Thoracic aorta (tissue), 2 donors: ENCODE measurements around the gene LTBP1. TPM values are rescaled to one million over a fixed set of nuclear protein-coding genes. Genes with fewer than 3 reads are reported as not detected.
A peak's percentile ranks its signal among the peaks of the same experiment; 100 is the strongest.
"Not testable (repeated sequence)": the region's sequence is repeated elsewhere in the genome, so short reads cannot be mapped to it uniquely, and the experiment has no call there.

Source experiments
- ATAC-seq: fragments of 150-250 bp; one replicate; pipeline ENCODE4 v1.8.0; 2017; ENCODE audit warnings: low read depth; ENCODE audit not compliant: insufficient number of reproducible peaks, low FRiP score
- DNase-seq: peaks from one replicate; pipeline ENCODE4 v3.0.0-alpha.2; 2020; ENCODE audit warnings: low spot score
- H3K27ac ChIP-seq, 2 donors: fragments of 200-600 bp; sonication (generic); 1 replicate in 1 of 2; 2 replicates in 1 of 2; pipeline ENCODE4 v1.5.1; 2016; ENCODE audit warnings: mild to moderate bottlenecking in 2 of 2, moderate library complexity in 2 of 2
- H3K27me3 ChIP-seq: fragments of 200-600 bp; sonication (generic); replicated peaks from 2 replicates; pipeline ENCODE4 v1.6.0; 2016; ENCODE audit warnings: mild to moderate bottlenecking; ENCODE audit not compliant: insufficient read depth
- H3K36me3 ChIP-seq: fragments of 200-600 bp; sonication (generic); one replicate; pipeline ENCODE4 v1.5.1; 2016
- H3K4me1 ChIP-seq, 2 donors: fragments of 200-600 bp; sonication (generic); 1 replicate in 1 of 2; 2 replicates in 1 of 2; pipeline versions ENCODE4 v1.5.1 to v1.6.0; 2016; ENCODE audit warnings: low read depth in 2 of 2, mild to moderate bottlenecking in 1 of 2; ENCODE audit not compliant: control insufficient read depth in 1 of 2
- H3K4me3 ChIP-seq: fragments of 200-600 bp; sonication (generic); 2 replicates; pipeline ENCODE4 v1.5.1; 2016; ENCODE audit warnings: mild to moderate bottlenecking
- H3K9me3 ChIP-seq: fragments of 200-600 bp; sonication (generic); 2 replicates; pipeline ENCODE4 v1.5.1; 2016
- total RNA-seq, 2 donors: library from RNA; depleted of rRNA; stranded (reverse); fragments of >200 nt; gene quantifications; one replicate each; pipeline versions ENCODE4 v1.1.0 to v1.2.3, GENCODE V29; 2016
- TF ChIP-seq, protein P1 (sequence below): fragments of 200-600 bp; sonication (generic); IDR thresholded peaks from one replicate; pipeline ENCODE4 v1.5.1; 2019; ENCODE audit warnings: antibody characterized with exemption

LTBP1 gene
- total RNA-seq, 2 donors from 2014 or later = 584 to 786 TPM

DNA sequence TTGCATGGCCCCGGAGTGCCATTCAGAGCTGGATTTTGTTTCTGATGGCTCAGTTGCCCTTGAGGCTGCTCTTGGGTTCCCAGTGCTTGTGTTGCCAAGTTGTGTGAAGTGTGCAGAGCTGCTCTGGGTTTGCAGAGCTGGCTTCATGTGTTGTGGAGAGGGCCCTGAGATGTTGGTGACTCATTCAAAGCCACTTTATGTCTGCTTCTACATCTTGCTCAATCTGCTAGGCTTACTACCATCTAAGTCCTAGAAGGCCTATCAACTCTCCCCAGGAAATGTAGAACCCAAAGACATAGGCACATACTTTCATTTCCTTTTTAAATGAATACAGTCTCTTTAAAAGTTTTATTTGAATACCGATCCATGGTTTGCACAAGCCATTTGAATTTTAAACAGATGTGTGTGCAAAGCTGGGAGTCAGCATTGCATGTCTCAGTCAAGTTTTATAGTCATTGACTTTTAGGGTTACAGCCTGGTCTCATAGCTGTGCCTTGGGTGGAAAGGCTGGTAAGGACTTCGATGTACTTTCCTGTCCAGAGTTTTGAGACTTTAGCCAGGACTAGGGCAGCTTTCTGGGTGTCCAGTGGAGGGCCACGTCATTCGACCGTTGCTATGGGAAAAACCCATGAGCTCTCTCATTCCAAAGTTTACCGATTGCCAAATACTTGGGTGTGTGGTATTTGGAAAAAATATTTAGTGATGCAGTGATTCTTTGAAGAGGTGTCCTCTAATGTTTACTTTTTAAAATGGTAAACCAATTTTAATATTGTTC is 105.0 kb downstream of the LTBP1 start:
- ATAC-seq = no peak
- H3K27me3 ChIP-seq = no peaks in the 10 kb centered on the region
- no peaks in the 10 kb centered on the region for H3K36me3 ChIP-seq
- TF ChIP-seq, protein P1, sequence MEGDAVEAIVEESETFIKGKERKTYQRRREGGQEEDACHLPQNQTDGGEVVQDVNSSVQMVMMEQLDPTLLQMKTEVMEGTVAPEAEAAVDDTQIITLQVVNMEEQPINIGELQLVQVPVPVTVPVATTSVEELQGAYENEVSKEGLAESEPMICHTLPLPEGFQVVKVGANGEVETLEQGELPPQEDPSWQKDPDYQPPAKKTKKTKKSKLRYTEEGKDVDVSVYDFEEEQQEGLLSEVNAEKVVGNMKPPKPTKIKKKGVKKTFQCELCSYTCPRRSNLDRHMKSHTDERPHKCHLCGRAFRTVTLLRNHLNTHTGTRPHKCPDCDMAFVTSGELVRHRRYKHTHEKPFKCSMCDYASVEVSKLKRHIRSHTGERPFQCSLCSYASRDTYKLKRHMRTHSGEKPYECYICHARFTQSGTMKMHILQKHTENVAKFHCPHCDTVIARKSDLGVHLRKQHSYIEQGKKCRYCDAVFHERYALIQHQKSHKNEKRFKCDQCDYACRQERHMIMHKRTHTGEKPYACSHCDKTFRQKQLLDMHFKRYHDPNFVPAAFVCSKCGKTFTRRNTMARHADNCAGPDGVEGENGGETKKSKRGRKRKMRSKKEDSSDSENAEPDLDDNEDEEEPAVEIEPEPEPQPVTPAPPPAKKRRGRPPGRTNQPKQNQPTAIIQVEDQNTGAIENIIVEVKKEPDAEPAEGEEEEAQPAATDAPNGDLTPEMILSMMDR = no peak
- no peak overlapping the region for H3K4me3 ChIP-seq
- H3K9me3 ChIP-seq = no peaks in the 10 kb centered on the region
- peaks cover 0 to 19% of the 10 kb centered on the region in 2 donors for H3K4me1 ChIP-seq
- no peak for DNase-seq
- H3K27ac ChIP-seq = peak overlapping the region in 1 of 2 donors; percentile 14

DNA sequence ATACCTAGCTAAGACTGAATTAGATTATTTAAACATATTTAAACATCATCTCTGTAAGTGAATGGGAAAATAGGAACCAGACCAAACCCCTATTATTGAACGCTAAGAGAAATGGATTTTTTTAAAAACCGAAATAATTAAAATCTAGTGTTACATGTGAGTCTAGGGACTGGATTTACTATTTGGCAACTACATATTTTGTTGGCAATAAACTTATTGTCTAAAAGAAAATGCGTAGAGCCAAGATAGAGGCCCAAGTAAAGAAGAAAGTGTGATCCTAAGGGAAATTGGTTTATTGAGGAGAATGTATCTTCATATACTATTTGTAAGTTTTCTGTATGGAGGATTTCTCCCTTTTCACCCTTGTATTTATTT is 105.6 kb downstream of the LTBP1 start:
- Histone ChIP-seq H3K4me3 (no peak overlapping the region), H3K36me3 (no peaks in the 10 kb centered on the region), H3K27me3 (no peaks in the 10 kb centered on the region), H3K27ac (no peak overlapping the region), H3K4me1 (peaks cover 0 to 19% of the 10 kb centered on the region in 2 donors), H3K9me3 (no peaks in the 10 kb centered on the region)
- TF ChIP-seq, protein P1 = no peak
- no peak for ATAC-seq
- no peak for DNase-seq

DNA sequence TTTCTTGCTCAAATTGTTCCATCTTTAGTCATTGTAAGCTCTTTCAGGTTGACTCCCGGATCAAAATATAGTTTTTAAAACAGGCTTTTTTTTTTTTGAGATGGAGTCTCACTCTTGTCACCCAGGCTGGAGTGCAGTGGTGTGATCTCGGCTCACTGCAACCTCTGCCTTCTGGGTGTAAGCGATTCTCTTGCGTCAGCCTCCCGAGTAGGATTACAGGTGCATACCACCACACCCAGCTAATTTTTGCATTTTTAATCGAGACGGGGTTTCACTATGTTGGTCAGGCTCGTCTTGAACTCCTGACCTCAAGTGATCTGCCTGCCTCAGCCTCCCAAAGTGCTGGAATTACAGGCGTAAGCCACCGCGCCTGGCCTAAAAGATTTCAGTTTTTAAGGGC is 106.0 kb downstream of the LTBP1 start:
- not testable (repeated sequence) for DNase-seq, H3K27ac ChIP-seq, ATAC-seq, H3K27me3 ChIP-seq, H3K36me3 ChIP-seq, H3K4me3 ChIP-seq, H3K9me3 ChIP-seq
- peaks cover 0 to 19% of the 10 kb centered on the region in 2 donors for H3K4me1 ChIP-seq

DNA sequence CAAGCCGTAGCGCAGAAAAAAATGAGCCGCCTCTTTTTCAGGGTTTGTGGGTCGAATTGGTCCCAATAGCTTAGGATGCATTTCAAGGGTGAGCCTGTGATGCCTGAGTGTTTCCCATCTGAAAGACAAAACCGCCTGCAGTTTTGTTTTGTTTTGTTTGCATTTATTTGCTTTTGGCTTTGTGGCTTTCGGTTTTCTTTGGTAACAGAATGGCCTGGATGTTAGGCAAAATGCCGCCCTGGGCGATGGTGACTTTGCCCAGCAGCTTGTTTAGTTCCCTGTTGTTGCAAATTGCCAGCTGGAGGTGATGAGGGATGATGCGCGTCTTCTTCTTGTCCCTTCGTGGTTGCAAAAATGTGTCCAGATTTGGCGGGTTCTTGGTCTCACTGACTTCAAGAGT is 109.4 kb downstream of the LTBP1 start:
- no peak overlapping the region for H3K27ac ChIP-seq
- TF ChIP-seq, protein P1 = no peak
- no peak for ATAC-seq

DNA sequence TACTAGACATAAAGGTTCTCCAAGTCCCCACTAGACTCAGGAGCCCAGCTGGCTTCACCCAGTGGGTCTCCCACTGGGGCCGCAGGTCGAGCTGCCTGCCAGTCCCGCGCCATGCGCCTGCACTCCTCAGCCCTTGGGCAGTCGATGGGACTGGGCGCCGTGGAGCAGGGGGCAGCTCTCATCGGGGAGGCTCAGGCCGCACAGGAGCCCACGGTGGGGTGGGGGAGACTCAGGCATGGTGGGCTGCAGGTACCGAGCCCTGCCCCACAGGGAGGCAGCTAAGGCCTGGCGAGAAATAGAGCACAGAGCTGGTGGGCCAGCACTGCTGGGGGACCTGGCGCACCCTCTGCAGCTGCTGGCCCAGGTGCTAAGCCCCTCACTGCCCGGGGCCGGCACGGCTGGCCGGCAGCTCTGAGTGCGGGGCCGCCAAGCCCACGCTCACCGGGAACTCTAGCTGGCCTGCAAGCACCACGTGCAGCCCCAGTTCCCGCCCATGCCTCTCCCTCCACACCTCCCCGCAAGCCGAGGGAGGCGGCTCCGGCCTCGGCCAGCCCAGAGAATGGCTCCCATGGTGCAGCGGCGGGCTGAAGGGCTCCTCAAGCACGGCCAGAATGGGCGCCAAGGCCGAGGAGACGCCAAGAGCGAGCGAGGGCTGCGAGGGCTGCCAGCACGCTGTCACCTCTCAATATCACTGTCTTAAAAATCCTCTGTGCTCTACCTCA is 110.7 kb downstream of the LTBP1 start:
- ATAC-seq, H3K9me3 ChIP-seq, H3K27ac ChIP-seq, DNase-seq, H3K4me3 ChIP-seq, H3K27me3 ChIP-seq, H3K36me3 ChIP-seq: not testable (repeated sequence)
- peaks cover 5 to 18% of the 10 kb centered on the region in 2 donors for H3K4me1 ChIP-seq

More for the DNA sequence above, 109.4 kb downstream of the LTBP1 start:
- Histone ChIP-seq H3K36me3 (no peaks in the 10 kb centered on the region), H3K4me3 (no peak overlapping the region), H3K9me3 (no peaks in the 10 kb centered on the region), H3K27me3 (no peaks in the 10 kb centered on the region), H3K4me1 (peaks cover 5 to 26% of the 10 kb centered on the region in 2 donors)
- DNase-seq = no peak

DNA sequence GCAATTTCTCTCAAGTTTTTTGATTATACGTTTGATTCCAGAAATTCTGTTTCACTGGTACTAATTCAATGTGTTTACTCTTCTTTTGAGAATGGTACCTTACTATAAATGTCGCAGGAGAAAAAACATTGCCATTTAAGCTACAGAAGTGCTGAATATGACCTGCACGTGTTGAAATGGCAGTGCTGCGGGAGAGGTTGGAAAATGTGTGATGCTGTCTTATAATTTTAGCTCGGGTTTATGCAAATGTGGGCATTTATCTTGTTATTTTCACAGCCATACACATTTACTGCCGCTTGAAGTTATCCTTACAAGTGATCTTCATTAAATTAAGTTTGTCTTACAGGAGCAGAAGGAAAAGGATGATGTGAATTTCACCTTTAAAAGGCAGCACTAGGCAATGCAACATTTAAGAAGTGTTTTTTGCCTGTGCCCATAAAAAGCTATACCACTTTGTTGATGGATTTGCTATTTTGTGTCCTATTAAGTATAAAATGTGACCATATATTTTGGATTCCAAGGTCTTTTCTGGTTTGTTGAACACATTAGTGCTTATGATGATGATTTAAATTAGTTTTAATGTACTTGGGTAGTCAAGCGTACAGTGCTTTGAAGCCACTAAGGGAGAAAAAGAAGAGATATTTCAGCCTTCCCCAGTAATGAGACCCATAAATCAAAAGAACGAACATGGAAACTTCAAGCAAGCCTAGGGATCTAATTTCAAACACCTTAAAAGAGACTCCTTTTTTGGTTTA is 112.1 kb downstream of the LTBP1 start:
- DNase-seq = no peak
- peak overlapping the region; percentile 64 for H3K4me3 ChIP-seq
- peak overlapping the region; percentile 79 to 87 for H3K27ac ChIP-seq
- H3K36me3 ChIP-seq = no peaks in the 10 kb centered on the region
- TF ChIP-seq, protein P1 = no peak
- no peak for ATAC-seq
- H3K27me3 ChIP-seq = no peaks in the 10 kb centered on the region
- H3K4me1 ChIP-seq = peaks cover 5 to 26% of the 10 kb centered on the region in 2 donors
- no peaks in the 10 kb centered on the region for H3K9me3 ChIP-seq
